ENCODE results near the gene PTPRN.

DNA sequence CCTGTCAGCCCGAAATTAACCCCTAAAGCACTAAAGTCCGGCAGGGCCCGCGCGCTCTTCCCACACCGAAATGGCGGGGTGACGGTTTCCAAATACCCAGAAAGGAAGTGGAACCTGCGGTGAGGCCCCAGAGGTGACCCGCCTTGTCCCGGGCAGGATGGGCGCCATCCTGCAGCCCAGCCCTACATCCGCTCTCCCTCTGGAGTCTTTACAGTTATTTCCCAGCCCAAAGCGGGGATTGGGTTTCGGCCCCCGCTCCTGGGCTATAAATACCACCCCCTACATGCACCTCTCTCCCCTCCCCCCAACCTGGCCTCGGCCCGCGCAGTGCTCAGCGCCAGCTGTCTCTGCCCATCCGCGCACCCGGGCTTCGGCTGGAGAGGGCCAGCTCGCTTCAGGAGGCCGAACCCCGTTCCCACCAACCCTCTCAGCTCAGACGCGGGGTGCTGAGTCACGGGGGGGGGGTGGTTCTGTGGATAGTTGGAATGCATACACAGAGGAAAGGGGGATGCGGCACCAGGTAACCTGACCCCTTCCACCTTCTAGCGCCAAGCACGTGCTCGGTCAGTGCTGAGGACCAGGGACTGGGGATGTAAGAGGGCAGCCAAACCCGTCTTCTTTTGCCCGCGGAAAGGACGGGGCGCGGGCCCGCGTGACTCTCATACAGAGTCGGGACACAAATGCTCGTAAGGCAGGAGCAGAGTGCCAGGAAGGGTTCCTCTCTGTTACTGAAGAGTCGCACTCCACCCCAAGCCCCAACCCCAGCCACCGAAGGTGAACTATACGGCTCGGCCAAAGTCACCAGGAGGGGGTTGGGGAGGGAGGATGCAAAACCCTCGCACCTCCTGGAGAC is 56.1 kb downstream of the PTPRN start, which contains the start of gene TUBA4B:
- no peak for TF ChIP-seq POLR2A (IDR thresholded peaks at IDR 0.05)
- TF ChIP-seq, protein P1, sequence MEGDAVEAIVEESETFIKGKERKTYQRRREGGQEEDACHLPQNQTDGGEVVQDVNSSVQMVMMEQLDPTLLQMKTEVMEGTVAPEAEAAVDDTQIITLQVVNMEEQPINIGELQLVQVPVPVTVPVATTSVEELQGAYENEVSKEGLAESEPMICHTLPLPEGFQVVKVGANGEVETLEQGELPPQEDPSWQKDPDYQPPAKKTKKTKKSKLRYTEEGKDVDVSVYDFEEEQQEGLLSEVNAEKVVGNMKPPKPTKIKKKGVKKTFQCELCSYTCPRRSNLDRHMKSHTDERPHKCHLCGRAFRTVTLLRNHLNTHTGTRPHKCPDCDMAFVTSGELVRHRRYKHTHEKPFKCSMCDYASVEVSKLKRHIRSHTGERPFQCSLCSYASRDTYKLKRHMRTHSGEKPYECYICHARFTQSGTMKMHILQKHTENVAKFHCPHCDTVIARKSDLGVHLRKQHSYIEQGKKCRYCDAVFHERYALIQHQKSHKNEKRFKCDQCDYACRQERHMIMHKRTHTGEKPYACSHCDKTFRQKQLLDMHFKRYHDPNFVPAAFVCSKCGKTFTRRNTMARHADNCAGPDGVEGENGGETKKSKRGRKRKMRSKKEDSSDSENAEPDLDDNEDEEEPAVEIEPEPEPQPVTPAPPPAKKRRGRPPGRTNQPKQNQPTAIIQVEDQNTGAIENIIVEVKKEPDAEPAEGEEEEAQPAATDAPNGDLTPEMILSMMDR (IDR thresholded peaks at IDR 0.05), result no peak
